Measurements from ENCODE around the gene ANO1. TPM values are rescaled to one million over a fixed set of nuclear protein-coding genes. Genes with fewer than 3 reads are reported as not detected.
A peak's percentile ranks its signal among the peaks of the same experiment; 100 is the strongest.

Gene ANO1
- polyA plus RNA-seq, 4 donors: 10.1 to 25.0 (median 14.7) TPM

GRCh38 chr11:70156291-70157037 lies 78.3 kb downstream of the ANO1 start:
- no peak for DNase-seq (ENCODE audit: low read depth in 4 of 4, low spot score in 2 of 4)

GRCh38 chr11:70158201-70158600 lies 80.1 kb downstream of the ANO1 start:
- no peak for DNase-seq (ENCODE audit: low read depth in 4 of 4, low spot score in 2 of 4)

GRCh38 chr11:70158757-70159389 lies 80.8 kb downstream of the ANO1 start:
- DNase-seq (ENCODE audit: low read depth in 4 of 4, low spot score in 2 of 4): no peak

- no peak for DNase-seq (ENCODE audit: low read depth in 4 of 4, low spot score in 2 of 4)
Measured at GRCh38 chr11:70159627-70160570, 81.8 kb downstream of the ANO1 start.

- DNase-seq (ENCODE audit: low read depth in 4 of 4, low spot score in 2 of 4): no peak
Measured at GRCh38 chr11:70161043-70161625, 83.0 kb downstream of the ANO1 start.

- no peak for DNase-seq (ENCODE audit: low read depth in 4 of 4, low spot score in 2 of 4)
Measured at GRCh38 chr11:70164705-70165104, 86.6 kb downstream of the ANO1 start.

GRCh38 chr11:70167120-70167519 lies 89.0 kb downstream of the ANO1 start:
- DNase-seq (ENCODE audit: low read depth in 4 of 4, low spot score in 2 of 4): no peak

- no peak for DNase-seq (ENCODE audit: low read depth in 4 of 4, low spot score in 2 of 4)
Measured at GRCh38 chr11:70167723-70168404, 89.7 kb downstream of the ANO1 start.

GRCh38 chr11:70168405-70168754 lies 90.3 kb downstream of the ANO1 start:
- DNase-seq (ENCODE audit: low read depth in 4 of 4, low spot score in 2 of 4): no peak

GRCh38 chr11:70169127-70169526 lies 91.0 kb downstream of the ANO1 start:
- DNase-seq (ENCODE audit: low read depth in 4 of 4, low spot score in 2 of 4): no peak

- DNase-seq (ENCODE audit: low read depth in 4 of 4, low spot score in 2 of 4): no peak
Measured at GRCh38 chr11:70169632-70170031, 91.5 kb downstream of the ANO1 start.

- no peak for DNase-seq (ENCODE audit: low read depth in 4 of 4, low spot score in 2 of 4)
Measured at GRCh38 chr11:70170596-70171210, 92.6 kb downstream of the ANO1 start.

GRCh38 chr11:70173018-70173417 lies 94.9 kb downstream of the ANO1 start:
- no peak for DNase-seq (ENCODE audit: low read depth in 4 of 4, low spot score in 2 of 4)

- DNase-seq (ENCODE audit: low read depth in 4 of 4, low spot score in 2 of 4): no peak
Measured at GRCh38 chr11:70174547-70175235, 96.6 kb downstream of the ANO1 start.

- DNase-seq (ENCODE audit: low read depth in 4 of 4, low spot score in 2 of 4): peak in 1 of 4 donors; percentile 32
Measured at GRCh38 chr11:70175236-70175698, 97.2 kb downstream of the ANO1 start.

GRCh38 chr11:70176940-70177689 lies 99.0 kb downstream of the ANO1 start:
- DNase-seq (ENCODE audit: low read depth in 4 of 4, low spot score in 2 of 4): no peak

GRCh38 chr11:70180906-70181305 lies 102.8 kb downstream of the ANO1 start:
- DNase-seq (ENCODE audit: low read depth in 4 of 4, low spot score in 2 of 4): no peak

- DNase-seq (ENCODE audit: low read depth in 4 of 4, low spot score in 2 of 4): no peak
Measured at GRCh38 chr11:70182266-70182665, 104.1 kb downstream of the ANO1 start.
